Activated T-cell treated with anti-CD3 and anti-CD28 coated beads for 4 hours (primary cell): Measurements from ENCODE around the gene PAFAH2.
"Not testable (repeated sequence)": the region's sequence is repeated elsewhere in the genome, so short reads cannot be mapped to it uniquely, and the experiment has no call there.

Experiments
- DNase-seq: peaks from one replicate; pipeline ENCODE4 v3.0.0-alpha.2; 2020

PAFAH2 gene

GRCh38 chr1:25978403-25978802 is 19.5 kb downstream of the PAFAH2 start:
- no peak for DNase-seq

- no peak for DNase-seq
Measured at GRCh38 chr1:25977801-25978200, 20.1 kb downstream of the PAFAH2 start.

DNA sequence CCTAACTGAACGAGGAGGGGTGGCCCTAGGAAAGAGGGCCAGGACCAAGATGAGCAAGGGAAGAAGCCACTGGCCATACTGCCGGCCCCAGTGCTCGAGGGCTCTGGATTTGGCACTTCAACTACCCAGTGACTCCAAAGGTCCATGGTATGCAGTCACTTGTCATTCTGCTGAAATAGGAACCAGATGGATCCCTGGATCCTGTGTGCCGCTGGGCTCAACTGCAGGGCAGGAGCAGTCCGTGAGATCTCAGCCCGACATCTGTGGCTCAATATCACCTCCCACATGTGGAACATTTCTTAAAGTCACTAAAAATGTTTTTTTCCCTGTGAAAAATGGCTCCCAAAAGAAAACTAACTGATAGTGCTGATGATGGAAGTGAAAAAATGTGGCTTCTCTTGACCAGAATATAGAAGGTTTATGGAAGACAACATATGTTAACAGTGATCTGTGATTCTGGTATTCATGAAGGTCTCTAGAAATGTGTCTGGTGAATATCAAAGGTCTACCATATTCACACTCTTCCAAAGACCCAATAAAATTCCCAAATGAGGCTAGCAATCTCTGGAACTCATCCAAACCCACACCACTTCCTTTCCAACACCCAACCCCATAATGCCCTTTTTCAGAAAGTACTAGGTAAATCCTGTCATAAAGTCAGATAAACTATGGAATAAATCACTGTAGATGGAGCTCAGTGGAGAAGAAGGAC is 24.1 kb downstream of the PAFAH2 start:
- no peak for DNase-seq

DNA sequence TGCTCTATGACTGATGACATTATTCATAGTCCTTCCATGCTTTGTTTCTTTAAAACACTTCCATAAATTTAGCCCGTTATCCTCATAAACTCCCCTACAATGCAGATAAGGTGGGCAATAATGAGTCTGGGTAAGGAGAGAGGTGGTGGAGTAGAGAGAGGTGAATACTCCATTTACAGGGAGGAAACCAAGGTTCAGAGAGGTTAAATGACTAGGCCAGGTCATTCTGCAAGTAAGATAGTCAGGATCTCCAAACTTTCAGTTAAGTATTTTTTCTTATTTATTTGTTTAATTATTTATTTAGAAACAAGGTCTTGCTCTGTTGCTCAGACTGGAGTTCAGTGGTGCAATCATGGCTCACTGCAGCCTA is 26.1 kb downstream of the PAFAH2 start:
- no peak for DNase-seq

- DNase-seq: no peak
Measured at GRCh38 chr1:25971066-25971810, 26.6 kb downstream of the PAFAH2 start.

GRCh38 chr1:25967308-25967707 is 30.6 kb downstream of the PAFAH2 start:
- DNase-seq: no peak

- DNase-seq: no peak
Measured at GRCh38 chr1:25959611-25960010, 38.3 kb downstream of the PAFAH2 start.

GRCh38 chr1:25958465-25958864 is 39.4 kb downstream of the PAFAH2 start:
- DNase-seq: no peak

DNA sequence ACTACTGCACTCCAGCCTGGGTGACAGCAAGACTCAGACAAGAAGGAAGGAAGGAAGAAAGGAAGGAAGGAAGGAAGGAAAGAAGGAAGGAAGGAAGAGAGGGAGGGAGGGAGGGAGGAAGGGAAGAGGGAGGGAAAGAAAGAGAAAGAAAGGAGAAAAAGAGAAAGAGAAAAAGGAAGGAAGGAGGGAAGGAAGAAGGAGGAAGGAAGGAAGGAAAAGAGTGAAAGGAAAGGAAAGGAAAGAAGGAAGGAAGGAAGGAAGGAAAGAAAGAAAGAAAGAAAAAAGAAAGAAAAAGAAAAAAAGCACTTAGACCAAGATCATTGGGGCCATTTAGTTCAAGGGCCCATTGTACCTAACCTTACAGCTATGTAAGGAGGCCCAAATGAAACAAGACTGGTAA is 42.3 kb downstream of the PAFAH2 start:
- DNase-seq: no peak

DNA sequence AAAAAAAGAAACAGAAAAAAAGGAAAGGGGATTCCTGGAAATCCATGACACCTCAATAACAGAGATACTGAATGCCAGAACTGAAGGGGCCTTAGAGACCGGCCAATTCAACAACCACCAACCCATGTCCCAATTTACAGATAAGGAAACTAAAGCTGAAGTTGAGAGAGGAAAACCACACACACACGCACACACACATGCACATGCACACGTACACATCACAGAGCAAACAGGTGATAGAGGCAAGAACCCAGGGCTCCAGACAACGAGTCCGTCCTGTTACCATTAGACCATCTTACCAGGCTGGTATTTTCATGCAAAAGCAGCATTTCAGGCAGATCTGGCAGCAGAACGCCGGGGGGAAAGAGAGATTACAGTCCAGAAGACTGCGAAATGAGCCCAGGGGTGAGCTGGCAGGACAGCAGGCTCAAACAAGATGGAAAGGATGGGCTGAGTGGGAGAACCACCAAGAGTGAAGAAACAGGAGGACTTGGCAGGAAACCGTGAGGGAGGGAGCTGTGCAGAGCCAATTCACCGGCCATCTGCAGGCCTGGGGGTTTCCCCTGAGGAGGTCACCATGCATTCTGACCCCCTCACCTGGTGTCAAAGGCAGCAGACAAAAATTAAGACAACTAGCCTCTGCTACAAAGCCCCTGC is 43.5 kb downstream of the PAFAH2 start:
- no peak for DNase-seq

GRCh38 chr1:25952841-25953401 is 44.9 kb downstream of the PAFAH2 start:
- DNase-seq: no peak

DNA sequence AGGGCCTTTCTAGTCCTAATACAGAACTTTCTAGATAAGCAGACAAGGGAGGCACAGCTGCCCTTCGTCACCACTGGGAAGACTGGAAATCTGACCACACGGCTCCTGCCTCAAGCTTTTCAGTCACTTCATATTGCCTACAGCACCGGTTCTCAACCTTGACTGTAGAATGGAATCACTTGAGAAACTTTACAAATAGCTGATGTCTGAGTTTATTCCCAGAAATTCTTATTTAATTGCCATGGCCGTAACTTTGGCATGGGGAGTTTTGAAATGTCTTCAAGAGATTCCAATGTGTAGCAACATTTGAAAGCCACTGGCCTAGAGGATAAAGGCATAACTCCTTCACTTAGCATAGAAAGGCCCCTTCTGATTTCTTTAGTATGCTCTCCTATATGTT is 49.2 kb downstream of the PAFAH2 start:
- no peak for DNase-seq

DNA sequence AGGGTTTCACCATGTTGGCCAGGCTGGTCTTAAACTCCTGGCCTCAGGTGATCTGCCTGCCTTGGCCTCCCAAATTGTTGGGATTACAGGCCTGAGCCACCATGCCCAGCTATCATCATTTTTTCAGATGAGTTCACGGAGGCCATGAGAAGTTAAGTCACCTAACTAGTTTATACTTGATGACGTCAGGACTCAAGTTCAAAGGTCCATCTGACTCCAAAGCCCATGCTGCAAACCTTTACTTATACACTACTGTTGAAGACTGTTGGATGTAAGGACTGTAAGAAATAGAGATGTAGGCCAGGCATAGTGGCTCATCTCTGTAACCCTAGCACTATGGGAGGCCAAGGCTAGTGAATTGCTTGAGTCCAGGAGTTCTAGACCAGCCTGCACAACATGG is 50.8 kb downstream of the PAFAH2 start:
- DNase-seq: no peak

- no peak for DNase-seq
Measured at GRCh38 chr1:25945761-25946160, 52.1 kb downstream of the PAFAH2 start.

GRCh38 chr1:25944986-25945385 is 52.9 kb downstream of the PAFAH2 start:
- no peak for DNase-seq

- not testable (repeated sequence) for DNase-seq
Measured at GRCh38 chr1:25943511-25943910, 54.4 kb downstream of the PAFAH2 start.

DNA sequence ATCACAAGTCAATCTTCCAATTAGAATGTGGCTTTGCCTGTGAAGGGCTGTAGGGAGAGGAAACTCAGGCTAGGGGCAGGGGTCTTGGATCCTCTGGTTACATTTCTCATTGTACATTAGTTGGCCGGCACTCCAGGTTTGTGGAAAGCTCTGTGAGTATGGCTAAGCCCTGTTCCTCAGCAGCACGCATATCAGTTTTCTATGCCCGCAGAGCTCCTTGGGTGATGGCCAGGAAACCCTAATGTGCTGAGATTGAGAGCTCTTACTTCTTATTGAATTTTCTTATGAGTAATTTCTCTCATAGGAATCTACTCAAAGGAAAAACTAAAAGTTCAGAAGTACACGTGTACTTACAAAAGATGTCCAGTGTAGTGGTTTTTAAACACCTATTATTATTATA is 60.9 kb downstream of the PAFAH2 start:
- DNase-seq: no peak

GRCh38 chr1:25933479-25934365 is 64.1 kb downstream of the PAFAH2 start:
- no peak for DNase-seq

GRCh38 chr1:25932811-25933400 is 65.0 kb downstream of the PAFAH2 start:
- not testable (repeated sequence) for DNase-seq

GRCh38 chr1:25932321-25932720 is 65.5 kb downstream of the PAFAH2 start:
- DNase-seq: no peak

- DNase-seq: no peak
Measured at GRCh38 chr1:25929016-25929415, 68.8 kb downstream of the PAFAH2 start.

- no peak for DNase-seq
Measured at GRCh38 chr1:25927521-25928265, 70.2 kb downstream of the PAFAH2 start.
